K562 (cell line): Measurements from ENCODE around the gene ST3GAL3. TPM values are rescaled to one million over a fixed set of nuclear protein-coding genes. Genes with fewer than 3 reads are reported as not detected.

ENCODE experiments used
- ATAC-seq: fragments of 200-7000 bp; cut with Tn5 transposase; 3 replicates; pipeline ENCODE4 v1.9.1; 2020; ENCODE audit warnings: moderate library complexity
- BruUV-seq: library from RNA; stranded (reverse); fragments of 400-500 nt; replicated peaks from 2 replicates; lab custom pipeline; 2021; lab: Mats Ljungman, UMichigan
- CTCF ChIA-PET: fragments of 300-600 bp; formaldehyde crosslinking; extraction: SDS; loops from one replicate; lab custom pipeline; 2021; ENCODE audit warnings: low intra/inter-chr PET ratio; lab: Yijun Ruan, JAX
- POLR2A ChIA-PET: fragments of 300-600, 350-650 bp; sonication (Branson Sonifier 250); formaldehyde crosslinking; extraction: SDS; loops from one replicate; lab custom pipeline; 2021; ENCODE audit warnings: antibody characterized with exemption, inconsistent platforms; lab: Yijun Ruan, JAX
- DNase-seq, 4 experiments: peaks; one replicate each; pipeline versions ENCODE4 v3.0.0 to v3.0.0-alpha.2; 2011 to 2018; ENCODE audit warnings: low spot score in 3 of 4, mixed read lengths in 3 of 4; ENCODE audit errors: extremely low read depth in 1 of 4
- FAIRE-seq: peaks from 2 replicates; lab custom pipeline; 2011; peaks lifted over from hg19 to GRCh38; lab: Jason Lieb, UNC
- H2AFZ ChIP-seq: 2 replicates; pipeline ENCODE4 v1.6.0; 2011; ENCODE audit warnings: low read depth, low read length, control low read depth, inconsistent platforms
- H3K27ac ChIP-seq: fragments of 200-600 bp; 3 replicates; pipeline ENCODE4 v1.8.0; 2011; ENCODE audit warnings: low read depth, mild to moderate bottlenecking, control low read depth, inconsistent platforms, low read length, moderate library complexity, mixed read lengths; ENCODE audit errors: extremely low read depth
- H3K27me3 ChIP-seq, 2 experiments: fragments of 300-600 bp in 1 of 2; 2 replicates in 1 of 2; 3 replicates in 1 of 2; pipeline versions ENCODE4 v1.6.0 to v1.8.0; 2011; ENCODE audit warnings: inconsistent platforms in 2 of 2, low read length in 2 of 2, mild to moderate bottlenecking in 1 of 2, mixed read lengths in 1 of 2, moderate library complexity in 1 of 2; ENCODE audit not compliant: control insufficient read depth in 2 of 2, insufficient read depth in 2 of 2
- H3K36me3 ChIP-seq: fragments of 300-600 bp; 3 replicates; pipeline ENCODE4 v1.8.0; 2011; ENCODE audit warnings: mild to moderate bottlenecking, low read length, inconsistent platforms; ENCODE audit not compliant: control insufficient read depth, insufficient read depth
- H3K4me1 ChIP-seq, 2 experiments: fragments of 200-600 bp in 1 of 2; replicated peaks in 1 of 2; 2 replicates in 1 of 2; 3 replicates in 1 of 2; pipeline versions ENCODE4 v1.5.1 to v1.8.0; 2011; ENCODE audit warnings: inconsistent platforms in 2 of 2, low read length in 2 of 2, mild to moderate bottlenecking in 1 of 2, mixed read lengths in 1 of 2, moderate library complexity in 1 of 2; ENCODE audit not compliant: control insufficient read depth in 2 of 2, insufficient read depth in 2 of 2
- H3K4me2 ChIP-seq: 2 replicates; pipeline ENCODE4 v1.6.1; 2011; ENCODE audit warnings: low read length, control low read depth, inconsistent platforms, mixed read lengths; ENCODE audit not compliant: insufficient read depth
- H3K4me3 ChIP-seq: fragments of 200-600 bp; sonication (generic), shearing (Covaris generic); 2 replicates; pipeline ENCODE4 v1.5.1; 2016; ENCODE audit warnings: control low read depth, inconsistent platforms
- H3K79me2 ChIP-seq: fragments of 200-600 bp; 3 replicates; pipeline ENCODE4 v1.8.0; 2011; ENCODE audit warnings: low read length, inconsistent platforms; ENCODE audit not compliant: control insufficient read depth, insufficient read depth
- H3K9ac ChIP-seq, 2 experiments: 2 replicates each; pipeline versions ENCODE4 v1.6.0 to v1.6.1; 2011; ENCODE audit warnings: low read depth in 2 of 2, low read length in 2 of 2, control low read depth in 1 of 2, inconsistent platforms in 1 of 2, mild to moderate bottlenecking in 1 of 2, mixed read lengths in 1 of 2; ENCODE audit not compliant: insufficient read depth in 1 of 2
- H3K9me1 ChIP-seq: one replicate; pipeline ENCODE4 v1.6.0; 2011; ENCODE audit warnings: inconsistent platforms, mild to moderate bottlenecking, low read length, moderate library complexity; ENCODE audit not compliant: control insufficient read depth, insufficient read depth
- H3K9me3 ChIP-seq: replicated peaks from 2 replicates; pipeline ENCODE4 v1.5.1; 2011; ENCODE audit warnings: low read depth, low read length, inconsistent platforms; ENCODE audit not compliant: control insufficient read depth, insufficient read depth
- H4K20me1 ChIP-seq: replicated peaks from 2 replicates; pipeline ENCODE4 v1.6.1; 2011; ENCODE audit warnings: low read length, inconsistent platforms, mixed read lengths; ENCODE audit not compliant: control insufficient read depth, insufficient read depth
- DEAF1 ChIP-seq: fragments of 450-650 bp; formaldehyde crosslinking; IDR thresholded peaks from 2 replicates; pipeline ENCODE4 v1.4.0; 2020; ENCODE audit warnings: mild to moderate bottlenecking, moderate library complexity
- THAP7 ChIP-seq: fragments of 250-450 bp; sonication (Bioruptor Pico); IDR thresholded peaks from 2 replicates; pipeline ENCODE4 v1.5.0; 2021
- ZNF436 ChIP-seq: fragments of 250-450, 450-650 bp; sonication (Bioruptor Pico); formaldehyde crosslinking; IDR thresholded peaks from 2 replicates; pipeline ENCODE4 v1.7.0; 2020; ENCODE audit warnings: mild to moderate bottlenecking
- in situ Hi-C: fragments of 300-500 bp; cut with MboI; formaldehyde crosslinking; loops from 4 replicates; pipeline ENCODE4 v1.15.0; 2018; ENCODE audit warnings: inconsistent platforms, mixed read lengths
- intact Hi-C: fragments of 100-400 bp; cut with micrococcal nuclease; formaldehyde crosslinking; loops from 2 replicates; pipeline ENCODE4 v1.14.2; 2022
- polyA plus RNA-seq, 8 experiments: library from polyadenylated mRNA; depleted of rRNA in 4 of 8; stranded (reverse) in 5 of 8; unstranded in 3 of 8; fragments of >200 nt; fragmentation: Nextera tagmentation in 2 of 8; fragmentation: Illumina TruSeq in 1 of 8; extraction: Ambion mirVana in 2 of 8; extraction: Trizol in 1 of 8; gene quantifications; 2 replicates each; pipeline versions ENCODE4 v1.2.1 to v1.2.3, GENCODE V29; 2011 to 2014; ENCODE audit warnings: inconsistent platforms in 1 of 8, missing spikeins in 1 of 8
- total RNA-seq, 7 experiments: library from RNA; depleted of rRNA in 6 of 7; stranded (reverse); fragments of >200 nt in 6 of 7; fragmentation: Illumina TruSeq in 2 of 7; extraction: Trizol in 2 of 7; gene quantifications; 2 replicates each; pipeline versions ENCODE4 v1.2.1 to v1.2.3, GENCODE V29; 2011 to 2021; ENCODE audit warnings: low replicate concordance in 1 of 7

The ST3GAL3 gene
- total and polyA plus RNA-seq, 9 of the 15 experiments (the other 6 are each of a cell fraction or from before 2014, with no cell fraction given): 1.2 to 18.9 (median 11.0) TPM

DNA sequence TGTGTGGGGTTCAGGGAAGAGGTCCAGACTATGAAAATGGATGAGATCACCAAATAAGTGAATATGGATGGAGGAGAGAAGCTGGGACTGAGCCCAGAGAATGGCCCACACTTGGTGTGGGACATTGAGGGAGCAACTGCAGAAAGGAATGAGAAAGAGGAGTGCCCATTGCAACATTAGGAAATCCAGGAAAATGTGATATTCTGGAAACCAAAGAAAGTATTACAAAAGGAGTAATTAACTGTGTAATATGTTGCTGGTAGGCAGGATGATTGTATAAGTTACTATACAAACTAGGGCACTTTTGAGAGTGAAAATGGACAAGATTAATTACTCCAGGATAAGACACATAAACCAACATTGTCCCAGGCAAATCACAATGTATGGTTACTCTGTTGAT lies 166.5 kb downstream of the ST3GAL3 start:
- Histone ChIP-seq H3K27ac (no peak overlapping the region), H2AFZ (no peak overlapping the region), H3K79me2 (no peaks in the 10 kb centered on the region), H3K9me1 (no peaks in the 10 kb centered on the region), H4K20me1 (no peaks in the 10 kb centered on the region)
- intact Hi-C loops: no loop called here
- TF ChIP-seq ZNF436 (CRISPR knock-in tag) (no peak), THAP7 (CRISPR knock-in tag) (no peak), DEAF1 (no peak)
- TF ChIP-seq, all 486 proteins: peak for 0
- no TSS peak for BruUV-seq
- in situ Hi-C loops: no loop called here
- H3K4me1 ChIP-seq: peaks cover 0 to 25% of the 10 kb centered on the region in 2 experiments; a peak in 4 of 5 replicates
- POLR2A ChIA-PET: interaction anchor here (0.9 kb wide), 1 partner anchor 17 kb away, joined by 3 read pairs; no protein-coding TSS in a partner anchor
- H3K36me3 ChIP-seq: no peaks in the 10 kb centered on the region
- FAIRE-seq: peak; percentile 42
- CTCF ChIA-PET: interaction anchor here (0.6 kb wide), 1 partner anchor 252 kb away, joined by 3 read pairs; no protein-coding TSS in a partner anchor
- no peaks in the 10 kb centered on the region for H3K9me3 ChIP-seq
- H3K9ac ChIP-seq: no peak overlapping the region
- no peak overlapping the region for H3K4me3 ChIP-seq
- no peak for DNase-seq
- no peaks in the 10 kb centered on the region for H3K27me3 ChIP-seq
- H3K4me2 ChIP-seq: no peak overlapping the region
- no peak for ATAC-seq
